NCI-H146 (cell line): Measurements from ENCODE around the gene HSD17B8.

Experiments
- DNase-seq: peaks from one replicate; lab custom pipeline; 2025; lab: John Stamatoyannopoulos, UW

Gene HSD17B8

GRCh38 chr6:33241968-33242367 is 37.5 kb downstream of the HSD17B8 start:
- no peak for DNase-seq

- no peak for DNase-seq
These were observed 39.0 kb downstream of the HSD17B8 start for GRCh38 chr6:33243476-33243875.

DNA sequence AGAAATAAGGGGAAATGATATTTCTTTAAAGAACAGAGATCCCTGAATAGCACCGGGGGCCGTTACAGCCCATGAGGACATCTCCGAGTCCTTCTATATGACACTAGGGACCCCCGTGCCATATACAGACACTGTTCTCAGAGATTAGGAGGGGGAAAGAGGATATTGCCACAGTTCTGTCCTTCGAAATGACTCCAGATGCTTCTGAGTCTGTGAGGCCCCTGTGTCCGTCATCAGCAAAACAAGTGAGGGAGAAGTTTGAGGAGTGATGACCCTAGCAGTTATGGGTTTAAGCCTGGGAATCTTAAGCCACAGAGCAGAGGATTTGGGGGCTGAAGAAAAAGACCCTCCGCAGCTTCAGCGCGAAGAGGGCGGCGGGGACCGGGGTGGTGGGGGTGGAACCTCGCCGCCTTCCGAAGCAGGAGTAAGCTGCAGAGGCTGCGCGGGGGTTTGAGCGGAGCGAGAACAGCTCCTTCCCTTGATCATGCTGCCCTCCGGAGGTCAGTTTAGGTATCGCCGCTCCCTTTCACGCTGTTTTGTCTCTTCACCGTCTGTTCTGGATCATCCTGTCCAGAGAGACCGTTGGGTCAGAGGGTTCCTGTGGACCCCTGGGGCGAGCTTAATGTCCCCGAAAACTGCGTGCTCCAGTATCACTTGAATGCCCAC is 43.7 kb downstream of the HSD17B8 start:
- DNase-seq = peak; percentile 68

DNA sequence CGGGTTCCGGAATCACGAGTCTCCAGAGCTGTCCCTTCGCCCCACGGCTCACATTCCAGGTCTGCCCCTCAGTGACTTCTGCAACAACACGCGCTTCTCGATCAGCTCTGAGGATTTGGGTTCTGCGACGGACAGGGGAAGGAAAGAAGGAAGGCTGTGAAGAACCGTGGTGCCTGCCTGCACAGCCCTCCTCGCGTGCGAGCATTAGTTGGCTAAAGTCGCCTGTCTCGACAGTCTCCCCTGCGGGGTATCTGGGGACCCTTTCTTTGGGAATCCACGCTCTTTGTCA is 44.1 kb downstream of the HSD17B8 start:
- DNase-seq = peak; percentile 51

- DNase-seq = peak; percentile 98
These were observed 44.7 kb downstream of the HSD17B8 start for GRCh38 chr6:33248932-33249731.

- DNase-seq = no peak
These were observed 45.5 kb downstream of the HSD17B8 start for GRCh38 chr6:33249732-33250630.

GRCh38 chr6:33250731-33251130 is 46.3 kb downstream of the HSD17B8 start:
- no peak for DNase-seq

DNA sequence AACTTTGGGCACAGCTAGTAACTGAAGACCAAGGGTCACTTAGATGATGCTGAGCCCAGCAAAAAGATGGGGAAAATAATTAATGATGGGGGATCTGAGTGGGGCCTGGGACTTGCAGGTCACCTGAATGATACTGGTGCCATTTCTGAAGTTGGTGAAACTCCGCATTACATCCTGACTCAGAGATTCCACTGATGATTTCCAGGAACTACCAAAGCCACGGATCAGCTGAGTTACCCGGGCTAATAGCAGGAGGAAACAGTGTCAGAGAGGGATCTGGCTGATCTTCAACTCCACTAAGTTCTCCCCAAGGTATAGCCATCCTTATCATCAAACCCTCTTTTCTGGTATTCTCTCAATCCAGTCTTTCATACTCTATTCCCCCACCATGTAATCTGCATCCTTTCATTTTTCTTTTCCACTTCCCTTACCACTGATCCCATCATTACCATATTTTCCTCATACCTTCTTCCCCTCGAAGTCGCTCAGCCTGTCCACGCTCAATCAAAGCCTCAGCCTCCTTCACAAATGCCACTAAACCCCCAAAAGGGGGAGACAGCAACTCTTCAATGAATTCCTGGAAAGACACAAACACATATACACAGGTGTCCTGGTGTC is 47.0 kb downstream of the HSD17B8 start:
- no peak for DNase-seq

DNA sequence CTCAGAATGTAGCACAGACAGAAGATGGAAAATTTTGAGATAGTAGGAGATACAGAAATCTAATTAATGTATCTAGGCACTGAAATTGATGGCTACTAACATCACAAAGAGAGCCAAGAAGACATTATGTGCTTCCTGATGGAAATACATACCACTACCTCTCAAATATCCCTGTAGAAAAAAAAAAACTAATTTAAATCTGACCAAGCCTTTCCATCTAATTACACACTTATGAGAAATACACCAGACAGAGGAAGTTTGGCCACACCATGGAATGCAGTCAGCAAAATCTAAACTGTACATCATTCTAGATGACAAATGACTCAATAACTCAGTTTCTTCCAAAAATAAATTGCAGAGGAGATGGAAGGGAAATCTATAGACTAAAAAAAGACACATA is 48.3 kb downstream of the HSD17B8 start:
- no peak for DNase-seq

- DNase-seq = no peak
These were observed 50.1 kb downstream of the HSD17B8 start for GRCh38 chr6:33254591-33254990.
